ENCODE measurements around the gene WDR27.
"Not testable (repeated sequence)": the region's sequence is repeated elsewhere in the genome, so short reads cannot be mapped to it uniquely, and the experiment has no call there.

The WDR27 gene

GRCh38 chr6:169527306-169527705, 174.5 kb downstream of the WDR27 start:
- no peak for DNase-seq (ENCODE audit: low read depth in 2 of 2)

GRCh38 chr6:169521825-169522224, 180.0 kb downstream of the WDR27 start:
- no peak for DNase-seq (ENCODE audit: low read depth in 2 of 2)

- no peak for DNase-seq (ENCODE audit: low read depth in 2 of 2)
Observed at GRCh38 chr6:169520104-169520503, 181.7 kb downstream of the WDR27 start.

GRCh38 chr6:169518451-169518850, 183.4 kb downstream of the WDR27 start:
- no peak for DNase-seq (ENCODE audit: low read depth in 2 of 2)

GRCh38 chr6:169513478-169514193, 188.2 kb downstream of the WDR27 start:
- DNase-seq (ENCODE audit: low read depth in 2 of 2) = no peak

- DNase-seq (ENCODE audit: low read depth in 2 of 2) = not testable (repeated sequence)
Observed at GRCh38 chr6:169511785-169512184, 190.0 kb downstream of the WDR27 start.

- DNase-seq (ENCODE audit: low read depth in 2 of 2) = no peak
Observed at GRCh38 chr6:169510871-169511270, 191.0 kb downstream of the WDR27 start.

- DNase-seq (ENCODE audit: low read depth in 2 of 2) = no peak
Observed at GRCh38 chr6:169508452-169508851, 193.4 kb downstream of the WDR27 start.

- no peak for DNase-seq (ENCODE audit: low read depth in 2 of 2)
Observed at GRCh38 chr6:169503422-169504152, 198.2 kb downstream of the WDR27 start.

GRCh38 chr6:169502445-169502844, 199.4 kb downstream of the WDR27 start:
- no peak for DNase-seq (ENCODE audit: low read depth in 2 of 2)

GRCh38 chr6:169501777-169502313, 200.0 kb downstream of the WDR27 start:
- DNase-seq (ENCODE audit: low read depth in 2 of 2) = no peak

GRCh38 chr6:169501128-169501527, 200.7 kb downstream of the WDR27 start:
- DNase-seq (ENCODE audit: low read depth in 2 of 2) = no peak

- DNase-seq (ENCODE audit: low read depth in 2 of 2) = no peak
Observed at GRCh38 chr6:169500688-169501087, 201.1 kb downstream of the WDR27 start.

- DNase-seq (ENCODE audit: low read depth in 2 of 2) = no peak
Observed at GRCh38 chr6:169499848-169500247, 202.0 kb downstream of the WDR27 start.

GRCh38 chr6:169498916-169499513, 202.8 kb downstream of the WDR27 start:
- no peak for DNase-seq (ENCODE audit: low read depth in 2 of 2)

- DNase-seq (ENCODE audit: low read depth in 2 of 2) = no peak
Observed at GRCh38 chr6:169495601-169496000, 206.2 kb downstream of the WDR27 start.

GRCh38 chr6:169494038-169494437, 207.8 kb downstream of the WDR27 start:
- DNase-seq (ENCODE audit: low read depth in 2 of 2) = no peak

- no peak for DNase-seq (ENCODE audit: low read depth in 2 of 2)
Observed at GRCh38 chr6:169491482-169491881, 210.3 kb downstream of the WDR27 start.

GRCh38 chr6:169490830-169491229, 211.0 kb downstream of the WDR27 start:
- no peak for DNase-seq (ENCODE audit: low read depth in 2 of 2)

GRCh38 chr6:169490246-169490641, 211.6 kb downstream of the WDR27 start:
- DNase-seq (ENCODE audit: low read depth in 2 of 2) = no peak

- no peak for DNase-seq (ENCODE audit: low read depth in 2 of 2)
Observed at GRCh38 chr6:169489563-169490245, 212.1 kb downstream of the WDR27 start.

Data from stimulated activated CD8-positive, alpha-beta memory T cell treated with anti-CD3 and anti-CD28 coated beads, Interleukin-15, amount 100 ng/mL, for 48 hours (primary cell).